ENCODE measurements around the gene PGAP1. TPM values are rescaled to one million over a fixed set of nuclear protein-coding genes. Genes with fewer than 3 reads are reported as not detected.
A peak's percentile ranks its signal among the peaks of the same experiment; 100 is the strongest.

Gene PGAP1
- 4.0 TPM for polyA plus RNA-seq (2013, experiment 1 of 2; ENCODE audit: insufficient read length)
- polyA plus RNA-seq (2013, experiment 2 of 2; ENCODE audit: insufficient read length) = 4.3 TPM

GRCh38 chr2:196926562-196927375 lies at the start of gene PGAP1:
Gene PGAP1 (minus strand): TSS chr2:196926707. CDS start chr2:196926616, 91 bp downstream.
- DNase-seq = peak; percentile 90

DNA sequence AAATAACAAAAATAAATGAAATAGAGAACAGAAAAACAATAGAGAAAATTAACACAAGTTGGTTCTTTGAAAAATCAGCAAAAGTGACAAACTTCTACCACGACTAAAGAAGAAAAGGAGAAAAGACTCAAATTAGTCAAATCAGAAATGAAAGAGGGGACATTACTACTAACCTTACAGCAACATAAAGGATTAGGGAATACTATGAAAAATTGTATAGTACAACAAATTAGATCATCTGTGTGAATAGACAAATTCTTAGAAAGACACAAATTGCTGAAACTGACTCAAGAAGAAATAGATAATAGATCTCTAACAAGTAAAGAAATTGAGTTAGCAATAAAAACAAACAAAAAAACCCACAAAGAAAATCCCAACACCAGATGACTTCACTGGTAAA lies 48.5 kb upstream of the PGAP1 start:
- DNase-seq = no peak

GRCh38 chr2:196971574-196972279 lies 45.2 kb upstream of the PGAP1 start:
- no peak for DNase-seq

- no peak for DNase-seq
These were observed 43.6 kb upstream of the PGAP1 start for GRCh38 chr2:196970099-196970498.

DNA sequence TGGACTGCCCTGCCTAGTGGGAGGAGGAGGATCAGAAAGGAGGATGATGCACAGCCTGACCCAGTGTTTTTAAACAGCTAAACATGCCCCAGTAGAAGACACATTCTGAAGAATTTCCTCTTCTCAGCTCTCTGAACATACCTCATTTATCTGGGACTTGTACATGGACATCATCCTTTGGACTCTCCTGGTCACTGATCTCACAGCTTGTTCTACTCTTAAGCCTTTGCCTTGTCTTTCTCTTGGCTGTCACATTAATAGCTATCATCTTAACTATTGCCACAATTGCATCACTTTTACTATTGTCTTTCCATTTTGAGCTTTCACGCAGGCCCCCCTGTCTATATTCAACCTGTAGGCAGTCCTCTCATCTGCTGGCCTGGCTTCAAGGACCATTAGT lies 42.0 kb upstream of the PGAP1 start:
- DNase-seq = no peak

- no peak for DNase-seq
These were observed 41.3 kb upstream of the PGAP1 start for GRCh38 chr2:196967775-196968174.

- peak; percentile 66 for DNase-seq
These were observed 40.6 kb upstream of the PGAP1 start for GRCh38 chr2:196967116-196967515.

DNA sequence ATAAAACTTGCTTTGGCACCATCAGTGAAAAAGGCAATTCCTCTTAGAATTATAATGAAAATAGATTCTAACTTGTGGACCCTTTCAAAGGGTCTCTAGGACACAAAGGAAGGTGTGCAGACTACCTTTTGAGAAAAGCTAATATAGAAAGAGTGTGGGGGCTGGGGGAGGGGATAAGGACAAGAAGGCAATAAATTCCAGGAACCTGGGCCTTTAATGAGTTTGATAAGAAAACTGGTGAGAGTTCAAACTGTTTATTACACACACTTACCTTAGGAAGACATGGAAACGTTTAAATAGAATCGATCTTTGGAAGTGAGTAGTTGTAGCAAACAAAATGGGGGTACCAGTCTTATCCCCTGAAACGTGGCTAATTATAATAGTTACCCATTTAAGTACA lies 39.6 kb upstream of the PGAP1 start:
- no peak for DNase-seq

GRCh38 chr2:196965651-196966050 lies 39.1 kb upstream of the PGAP1 start:
- no peak for DNase-seq

- DNase-seq = no peak
These were observed 37.5 kb upstream of the PGAP1 start for GRCh38 chr2:196963961-196964360.

DNA sequence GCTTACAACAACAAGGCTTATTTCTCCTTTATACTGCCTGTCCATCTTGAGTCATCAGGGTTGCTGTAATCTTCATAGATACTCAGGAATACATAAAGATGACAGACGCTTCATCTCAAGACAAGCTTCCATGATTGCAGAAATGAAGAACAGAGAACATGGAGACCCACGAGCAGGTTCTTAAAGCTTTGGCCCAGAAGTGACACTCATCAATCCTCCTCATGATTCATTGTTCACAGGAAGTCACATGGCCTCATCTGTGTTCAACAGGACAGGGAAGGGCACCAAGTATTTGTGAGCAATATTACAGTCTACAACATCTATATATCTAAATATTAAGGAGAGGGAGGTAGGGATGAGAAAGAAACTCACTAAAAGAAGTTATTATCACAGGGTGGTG lies 36.5 kb upstream of the PGAP1 start:
- no peak for DNase-seq

- no peak for DNase-seq
These were observed 35.8 kb upstream of the PGAP1 start for GRCh38 chr2:196962325-196962724.

DNA sequence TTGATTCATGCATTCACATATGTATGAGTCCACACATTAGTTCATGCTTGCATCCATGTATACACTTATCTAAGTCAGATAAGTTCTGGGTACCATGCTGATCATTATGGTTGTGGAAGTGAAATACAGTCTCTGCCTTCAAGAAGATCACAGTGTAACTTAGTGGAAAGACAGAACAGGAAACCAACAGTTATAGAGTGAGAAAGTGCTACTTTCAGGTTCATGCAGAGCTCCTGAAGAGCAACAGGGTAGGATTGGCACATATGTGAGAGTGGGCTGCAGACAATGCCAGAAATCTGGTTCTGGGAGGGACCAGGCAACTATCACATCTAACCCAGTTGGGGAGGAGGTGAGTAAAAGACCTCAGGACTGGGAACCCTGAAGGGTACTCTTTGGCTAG lies 35.4 kb upstream of the PGAP1 start:
- no peak for DNase-seq

- no peak for DNase-seq
These were observed 33.3 kb upstream of the PGAP1 start for GRCh38 chr2:196959734-196960338.

DNA sequence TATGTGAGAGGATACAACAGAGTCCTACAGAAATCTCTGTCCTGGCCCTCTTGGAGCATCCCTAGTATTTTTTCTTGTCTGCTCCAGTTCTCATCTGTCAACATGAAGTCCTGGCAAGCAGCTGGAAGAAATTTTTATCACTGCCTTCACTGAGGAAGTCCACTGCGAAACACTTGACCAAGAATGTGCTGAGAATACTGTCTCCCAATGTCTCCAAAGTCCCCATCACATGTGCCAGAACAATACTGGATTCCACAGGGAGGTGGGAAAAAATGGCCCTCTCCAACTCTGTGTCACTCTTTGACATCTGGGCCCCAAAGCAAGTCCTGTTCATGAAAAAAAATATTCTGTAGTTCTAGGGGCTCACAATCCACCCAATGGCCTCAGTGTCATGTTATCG lies 32.8 kb upstream of the PGAP1 start:
- no peak for DNase-seq

- no peak for DNase-seq
These were observed 31.5 kb upstream of the PGAP1 start for GRCh38 chr2:196957881-196958525.

DNA sequence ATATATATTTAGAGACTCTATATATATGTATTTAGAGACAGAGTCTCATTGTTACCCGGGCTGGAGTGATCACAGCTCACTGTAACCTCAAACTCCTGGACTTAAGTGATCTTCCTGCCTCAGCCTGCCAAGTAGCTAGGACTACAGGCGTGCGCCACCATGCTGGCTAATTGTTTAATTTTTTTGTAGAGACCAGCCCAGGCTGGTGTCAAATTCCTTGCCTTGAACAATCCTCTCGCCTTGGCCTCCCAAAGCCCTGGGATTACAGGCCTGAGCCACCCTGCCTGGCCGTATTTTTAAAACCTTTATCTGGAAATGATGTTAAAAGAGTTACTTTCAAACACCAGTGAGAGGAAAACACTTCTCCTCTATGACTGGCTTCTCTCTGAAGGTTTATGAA lies 30.9 kb upstream of the PGAP1 start:
- DNase-seq = no peak

- no peak for DNase-seq
These were observed 29.6 kb upstream of the PGAP1 start for GRCh38 chr2:196956069-196956468.

DNA sequence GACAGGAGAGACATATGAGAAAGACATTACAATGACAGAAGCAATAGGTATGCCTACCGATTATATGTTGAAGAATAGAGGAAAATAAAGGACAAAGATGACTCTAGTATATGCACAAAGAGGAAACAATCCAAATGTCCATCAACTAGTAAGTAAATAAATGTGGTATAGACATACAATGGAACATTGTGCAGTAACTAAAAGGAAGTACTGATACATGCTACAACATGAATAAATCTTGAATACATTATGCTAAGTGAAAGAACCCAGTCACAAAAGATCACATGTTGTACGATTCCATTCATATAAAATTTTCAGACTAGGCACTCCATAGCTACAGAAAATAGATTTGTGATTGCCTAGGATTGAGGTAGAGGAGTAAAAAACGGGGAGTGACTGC lies 28.5 kb upstream of the PGAP1 start:
- DNase-seq = no peak

DNA sequence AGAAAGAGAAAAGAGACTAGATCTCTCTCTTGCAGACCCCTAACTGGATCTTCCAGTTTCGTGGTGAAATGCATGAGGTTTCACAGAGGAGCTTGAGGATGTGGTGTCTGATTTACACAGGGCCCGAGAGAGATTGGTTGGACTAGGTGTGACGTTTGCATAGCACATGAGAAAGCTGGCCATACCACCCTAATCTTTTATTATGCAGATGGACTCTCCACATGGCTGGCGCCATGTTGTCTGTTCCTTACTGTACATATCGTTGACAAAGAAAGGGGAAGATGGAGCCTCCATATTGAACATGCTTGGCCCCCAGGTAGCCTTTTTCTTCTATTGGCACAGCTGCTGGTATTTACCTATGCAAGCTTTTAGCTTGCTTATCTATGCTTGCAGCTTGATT lies 27.5 kb upstream of the PGAP1 start:
- no peak for DNase-seq

DNA sequence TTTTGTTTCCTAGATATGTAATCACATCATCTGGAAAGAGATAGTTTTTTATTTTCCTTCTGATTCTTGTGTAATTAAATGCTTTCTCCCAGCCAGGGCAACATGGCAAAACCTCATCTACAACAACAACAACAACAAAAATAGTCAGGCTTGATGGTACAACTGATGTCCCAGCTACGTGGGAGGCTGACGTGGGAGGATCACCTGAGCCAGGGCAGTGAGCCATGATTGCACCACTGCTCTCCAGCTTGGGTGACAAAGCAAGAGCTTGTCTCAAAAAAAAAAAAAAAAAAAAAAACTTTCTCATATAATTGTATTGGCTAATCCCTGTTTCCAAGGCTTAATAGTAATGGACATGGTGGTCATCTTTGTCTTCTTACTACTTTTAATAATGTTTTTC lies 26.4 kb upstream of the PGAP1 start:
- no peak for DNase-seq

DNA sequence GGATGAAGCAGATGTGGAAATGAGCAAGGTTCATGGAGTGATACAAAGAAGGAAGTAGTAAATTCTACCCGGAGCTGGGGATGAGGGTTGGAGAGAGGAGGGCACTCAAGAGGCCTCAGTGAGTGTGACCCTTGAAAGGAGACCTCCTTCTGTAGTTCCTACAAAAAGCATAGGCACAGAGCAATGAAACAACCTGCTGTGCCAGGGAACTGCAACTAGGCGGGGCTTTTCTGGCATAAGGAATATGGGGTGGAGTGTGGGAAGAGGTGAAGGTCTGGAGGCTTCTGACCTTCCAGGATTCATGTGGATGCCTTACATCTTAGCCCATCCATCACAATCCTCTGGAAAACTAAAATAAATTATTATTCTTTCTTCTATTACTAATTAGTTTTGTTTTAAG lies 25.5 kb upstream of the PGAP1 start:
- no peak for DNase-seq

GRCh38 chr2:196949116-196949515 lies 22.6 kb upstream of the PGAP1 start:
- DNase-seq = no peak

Measured in fibroblast of skin of back (primary cell).